ENCODE results near the gene SRPX2. TPM values are rescaled to one million over a fixed set of nuclear protein-coding genes. Genes with fewer than 3 reads are reported as not detected.

Gene SRPX2
- total RNA-seq, 1 experiment from 2014 or later = 77.8 TPM

DNA sequence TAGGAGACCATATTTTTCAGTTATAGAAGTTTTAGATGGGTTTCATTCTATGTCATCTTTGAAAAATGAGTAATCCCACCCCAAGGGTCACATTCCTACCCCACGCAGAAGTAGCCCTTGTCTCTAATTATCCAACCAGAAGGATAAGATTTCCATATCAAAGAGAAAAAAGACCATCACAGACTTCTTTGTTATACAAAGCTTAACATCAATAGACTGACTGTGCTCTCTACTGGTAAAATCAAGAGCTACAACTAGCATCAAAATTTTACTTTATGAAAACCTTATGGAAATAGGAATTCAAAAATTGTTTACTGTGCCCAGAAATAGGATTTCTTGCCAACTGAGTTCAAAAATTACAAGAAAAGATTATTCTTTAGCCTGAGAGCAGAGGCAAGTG is 34.4 kb upstream of the SRPX2 start:
- no TSS peak for BruUV-seq (replicated peaks)
- no peak overlapping the region for H3K4me2 ChIP-seq
- H3F3A ChIP-seq (ENCODE audit: insufficient read depth, low read depth) = no peaks in the 10 kb centered on the region
- CTCF ChIA-PET = no interaction called here
- intact Hi-C loops (cut with micrococcal nuclease; ENCODE audit: unreplicated experiment) = no loop called here
- 0 out of 2 replicates have a peak, but pooled peaks cover 1% of the 10 kb centered on the region for H3K4me1 ChIP-seq (replicated peaks; ENCODE audit: insufficient read depth)
- no peak overlapping the region for H3K4me3 ChIP-seq
- no peaks in the 10 kb centered on the region for H4K20me1 ChIP-seq (ENCODE audit: insufficient read depth)
- no peak for DNase-seq
- POLR2A ChIA-PET (ENCODE audit: unreplicated experiment) = no interaction called here
- H3K9me3 ChIP-seq (ENCODE audit: insufficient read depth, low read depth) = no peaks in the 10 kb centered on the region
- H3K79me2 ChIP-seq (ENCODE audit: low read depth) = no peaks in the 10 kb centered on the region
- no peaks in the 10 kb centered on the region for H3K36me3 ChIP-seq (ENCODE audit: low read depth)
- H2AFZ ChIP-seq = no peak overlapping the region
- H3K27ac ChIP-seq = no peak overlapping the region
- no peaks in the 10 kb centered on the region for H3K27me3 ChIP-seq (ENCODE audit: insufficient read depth, low read depth)
- no peaks in the 10 kb centered on the region for H3K9me2 ChIP-seq (ENCODE audit: insufficient read depth)
- TF ChIP-seq CTCF (conservative IDR thresholded peaks at IDR 0.05) (peak; percentile 34; the same call in 1 of the 2 replicates), EZH2 (IDR thresholded peaks at IDR 0.05; ENCODE audit: low read depth) (no peak)

DNA sequence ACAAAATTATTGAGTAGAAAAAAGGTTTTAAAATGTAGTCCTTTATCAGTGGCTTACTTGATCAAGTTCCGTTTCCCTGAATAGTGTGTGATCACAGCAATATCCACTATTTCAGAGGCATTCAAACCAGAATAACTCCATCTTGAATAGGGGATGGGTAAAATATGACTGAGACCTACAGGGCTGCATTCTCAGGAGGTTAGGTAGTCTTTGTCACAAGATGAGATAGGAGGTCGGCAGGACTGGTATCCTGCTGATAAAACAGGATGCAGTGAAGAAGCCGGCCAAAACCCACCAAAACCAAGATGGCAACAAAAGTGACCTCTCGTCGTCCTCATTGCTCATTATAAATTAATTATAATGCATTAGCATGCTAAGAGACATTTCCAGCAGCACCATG is 32.0 kb upstream of the SRPX2 start:
- Histone ChIP-seq H3K36me3 (ENCODE audit: low read depth) (no peaks in the 10 kb centered on the region), H2AFZ (no peak overlapping the region), H3K9me3 (ENCODE audit: insufficient read depth, low read depth) (no peaks in the 10 kb centered on the region), H4K20me1 (ENCODE audit: insufficient read depth) (no peaks in the 10 kb centered on the region), H3K4me3 (no peak overlapping the region), H3K27me3 (ENCODE audit: insufficient read depth, low read depth) (no peaks in the 10 kb centered on the region), H3K4me2 (no peak overlapping the region), H3K27ac (no peak overlapping the region), H3K79me2 (ENCODE audit: low read depth) (no peaks in the 10 kb centered on the region), H3K4me1 (replicated peaks; ENCODE audit: insufficient read depth) (0 out of 2 replicates have a peak, but pooled peaks cover 8% of the 10 kb centered on the region), H3F3A (ENCODE audit: insufficient read depth, low read depth) (no peaks in the 10 kb centered on the region), H3K9me2 (ENCODE audit: insufficient read depth) (no peaks in the 10 kb centered on the region)
- POLR2A ChIA-PET (ENCODE audit: unreplicated experiment) = no interaction called here
- no peak for TF ChIP-seq CTCF (conservative IDR thresholded peaks at IDR 0.05)
- no TSS peak for BruUV-seq (replicated peaks)
- DNase-seq = no peak
- CTCF ChIA-PET = no interaction called here
- intact Hi-C loops (cut with micrococcal nuclease; ENCODE audit: unreplicated experiment) = loop anchor here (10.0 kb wide), 1 partner anchor 97 kb away; no protein-coding TSS in a partner anchor

- no peak overlapping the region for H3K27ac ChIP-seq
- H3K4me1 ChIP-seq (replicated peaks; ENCODE audit: insufficient read depth) = 0 out of 2 replicates have a peak, but pooled peaks cover 8% of the 10 kb centered on the region
- CTCF ChIA-PET = interaction anchor here (0.7 to 1.8 kb wide), 7 partner anchors 22 to 247 kb away, joined by 3 to 10 read pairs (median 4); partner anchors contain the start of gene TSPAN6
- H3K4me2 ChIP-seq = 0 out of 2 replicates have a peak overlapping the region, but pooled peaks have one; percentile 26
- no peaks in the 10 kb centered on the region for H4K20me1 ChIP-seq (ENCODE audit: insufficient read depth)
- no peak overlapping the region for H3K4me3 ChIP-seq
- H3F3A ChIP-seq (ENCODE audit: insufficient read depth, low read depth) = no peaks in the 10 kb centered on the region
- no peaks in the 10 kb centered on the region for H3K36me3 ChIP-seq (ENCODE audit: low read depth)
- no peaks in the 10 kb centered on the region for H3K9me2 ChIP-seq (ENCODE audit: insufficient read depth)
- peak; percentile 25 to 71 for DNase-seq
- intact Hi-C loops (cut with micrococcal nuclease; ENCODE audit: unreplicated experiment) = loop anchor here (2.0 to 10.0 kb wide), 3 partner anchors 47 to 100 kb away; no protein-coding TSS in a partner anchor
- H2AFZ ChIP-seq = no peak overlapping the region
- peak; percentile 67 for TF ChIP-seq CTCF (conservative IDR thresholded peaks at IDR 0.05)
- no peak for TF ChIP-seq EZH2 (IDR thresholded peaks at IDR 0.05; ENCODE audit: low read depth)
- POLR2A ChIA-PET (ENCODE audit: unreplicated experiment) = interaction anchor here (0.6 kb wide), 1 partner anchor 1003 kb away, joined by 4 read pairs; no protein-coding TSS in a partner anchor
- BruUV-seq (replicated peaks) = no TSS peak
- H3K9me3 ChIP-seq (ENCODE audit: insufficient read depth, low read depth) = no peaks in the 10 kb centered on the region
- H3K79me2 ChIP-seq (ENCODE audit: low read depth) = no peaks in the 10 kb centered on the region
- H3K27me3 ChIP-seq (ENCODE audit: insufficient read depth, low read depth) = no peaks in the 10 kb centered on the region
Measured at GRCh38 chrX:100615005-100615404, 29.0 kb upstream of the SRPX2 start.

Data from PC-9 (cell line).